ENCODE data around the gene EZH2. TPM values are rescaled to one million over a fixed set of nuclear protein-coding genes. Genes with fewer than 3 reads are reported as not detected.

EZH2 gene
- polyA plus RNA-seq, 1 of the 3 experiments (the other 2 are of a cell fraction) = 30.6 TPM

- no peak overlapping the region for H2AFZ ChIP-seq (ENCODE audit: low read depth)
- peaks cover 41 to 52% of the 10 kb centered on the region in 2 experiments for H3K36me3 ChIP-seq (replicated peaks in 1 of 2; ENCODE audit: control insufficient read depth in 1 of 2, insufficient read depth in 2 of 2, low read length in 1 of 2)
- ChIA-PET POLR2A (no interaction called here), CTCF (no interaction called here)
- peaks cover 16% of the 10 kb centered on the region for H3F3A ChIP-seq (replicated peaks; ENCODE audit: insufficient read depth)
- DNase-seq = no peak
- H4K20me1 ChIP-seq (ENCODE audit: insufficient read depth) = no peaks in the 10 kb centered on the region
- H3K9me3 ChIP-seq = no peaks in the 10 kb centered on the region
- peaks cover 44% of the 10 kb centered on the region for H3K79me2 ChIP-seq (ENCODE audit: insufficient read depth)
- H3K4me1 ChIP-seq (ENCODE audit: control insufficient read depth in 1 of 2, insufficient read depth in 2 of 2, low read depth in 1 of 2, low read length in 1 of 2) = peaks cover 3 to 12% of the 10 kb centered on the region in 2 experiments; a peak in 3 of 4 replicates
- H3K9me2 ChIP-seq = no peaks in the 10 kb centered on the region
- 97% methylated on average over 2 of the region's 2 CpGs for WGBS (ENCODE audit: low lambda C conversion rate)
- no peaks in the 10 kb centered on the region for H3K27me3 ChIP-seq (ENCODE audit: insufficient read depth)
- H3K4me2 ChIP-seq = no peak overlapping the region
- H3K4me3 ChIP-seq (ENCODE audit: low read depth in 2 of 2, low read length in 1 of 2) = no peak overlapping the region
- H3K9ac ChIP-seq = no peak overlapping the region
- no peak overlapping the region for H3K27ac ChIP-seq (ENCODE audit: low read depth in 2 of 2, low read length in 1 of 2)
- TF ChIP-seq IRF3 (IDR thresholded peaks at IDR 0.05; ENCODE audit: low read depth, low read length) (no peak), RXRA (IDR thresholded peaks at IDR 0.05; ENCODE audit: borderline replicate concordance, low read depth) (no peak), SMC3 (IDR thresholded peaks at IDR 0.05; ENCODE audit: low read depth, low read length) (no peak), FOXM1 (IDR thresholded peaks at IDR 0.05; ENCODE audit: low read depth) (no peak), RCOR1 (IDR thresholded peaks at IDR 0.05; ENCODE audit: low read length) (no peak), EP300 (IDR thresholded peaks at IDR 0.05; ENCODE audit: borderline replicate concordance in 1 of 2, low read depth in 1 of 2, low read length in 1 of 2) (no peak), EZH2phosphoT487 (IDR thresholded peaks at IDR 0.05; ENCODE audit: borderline replicate concordance, low read depth) (no peak), TEAD4 (IDR thresholded peaks at IDR 0.05; ENCODE audit: borderline replicate concordance, insufficient read depth) (no peak), FOXJ3 (CRISPR knock-in tag; IDR thresholded peaks at IDR 0.05) (no peak), SIN3A (IDR thresholded peaks at IDR 0.05; ENCODE audit: borderline replicate concordance, low read depth, low read length) (no peak), CHD2 (IDR thresholded peaks at IDR 0.05; ENCODE audit: low read length, partially characterized antibody) (no peak), CTCF (IDR thresholded peaks at IDR 0.05) (no peak), FOSL2 (IDR thresholded peaks at IDR 0.05; ENCODE audit: borderline replicate concordance, low read depth) (no peak), YY1 (IDR thresholded peaks at IDR 0.05; ENCODE audit: low read depth) (no peak), MEF2A (IDR thresholded peaks at IDR 0.05; ENCODE audit: borderline replicate concordance, low read depth) (no peak), GABPA (IDR thresholded peaks at IDR 0.05; ENCODE audit: low read depth) (no peak), NFIC (IDR thresholded peaks at IDR 0.05; ENCODE audit: borderline replicate concordance) (no peak), PBX3 (IDR thresholded peaks at IDR 0.05) (no peak)
- TF ChIP-seq, protein P1, sequence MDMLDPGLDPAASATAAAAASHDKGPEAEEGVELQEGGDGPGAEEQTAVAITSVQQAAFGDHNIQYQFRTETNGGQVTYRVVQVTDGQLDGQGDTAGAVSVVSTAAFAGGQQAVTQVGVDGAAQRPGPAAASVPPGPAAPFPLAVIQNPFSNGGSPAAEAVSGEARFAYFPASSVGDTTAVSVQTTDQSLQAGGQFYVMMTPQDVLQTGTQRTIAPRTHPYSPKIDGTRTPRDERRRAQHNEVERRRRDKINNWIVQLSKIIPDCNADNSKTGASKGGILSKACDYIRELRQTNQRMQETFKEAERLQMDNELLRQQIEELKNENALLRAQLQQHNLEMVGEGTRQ (IDR thresholded peaks at IDR 0.05; ENCODE audit: borderline replicate concordance, low read depth, low read length) = no peak
These were observed 59.2 kb downstream of the EZH2 start for GRCh38 chr7:148824864-148825263.

Measured in SK-N-SH (cell line).